ENCODE results near the gene HNMT. TPM values are rescaled to one million over a fixed set of nuclear protein-coding genes. Genes with fewer than 3 reads are reported as not detected.
"Not testable (repeated sequence)": the region's sequence is repeated elsewhere in the genome, so short reads cannot be mapped to it uniquely, and the experiment has no call there.

Gene HNMT
- 56.5 and 68.2 TPM in 2 replicates for total RNA-seq (2022)
- percentile 81 among the genes with signal in this experiment for Bru-seq, nascent RNA
- BruChase-seq, experiment 1, labeled RNA remaining after a 6-hour chase, result percentile 68 among the genes with signal in this experiment
- BruChase-seq, experiment 2, labeled RNA remaining after a 2-hour chase, result percentile 57 among the genes with signal in this experiment
- long read RNA-seq, transcript HNMT-201 (2 exons, 504 nt), result minor isoform, 12 of 105 reads
- long read RNA-seq, transcript HNMT-202 (6 exons, 3,295 nt), result major isoform, 84 of 105 reads
- long read RNA-seq, partial matches to known transcripts, result 0 of 105 reads
- long read RNA-seq, other reads (novel, unspliced or antisense), result 9 of 105 reads

DNA sequence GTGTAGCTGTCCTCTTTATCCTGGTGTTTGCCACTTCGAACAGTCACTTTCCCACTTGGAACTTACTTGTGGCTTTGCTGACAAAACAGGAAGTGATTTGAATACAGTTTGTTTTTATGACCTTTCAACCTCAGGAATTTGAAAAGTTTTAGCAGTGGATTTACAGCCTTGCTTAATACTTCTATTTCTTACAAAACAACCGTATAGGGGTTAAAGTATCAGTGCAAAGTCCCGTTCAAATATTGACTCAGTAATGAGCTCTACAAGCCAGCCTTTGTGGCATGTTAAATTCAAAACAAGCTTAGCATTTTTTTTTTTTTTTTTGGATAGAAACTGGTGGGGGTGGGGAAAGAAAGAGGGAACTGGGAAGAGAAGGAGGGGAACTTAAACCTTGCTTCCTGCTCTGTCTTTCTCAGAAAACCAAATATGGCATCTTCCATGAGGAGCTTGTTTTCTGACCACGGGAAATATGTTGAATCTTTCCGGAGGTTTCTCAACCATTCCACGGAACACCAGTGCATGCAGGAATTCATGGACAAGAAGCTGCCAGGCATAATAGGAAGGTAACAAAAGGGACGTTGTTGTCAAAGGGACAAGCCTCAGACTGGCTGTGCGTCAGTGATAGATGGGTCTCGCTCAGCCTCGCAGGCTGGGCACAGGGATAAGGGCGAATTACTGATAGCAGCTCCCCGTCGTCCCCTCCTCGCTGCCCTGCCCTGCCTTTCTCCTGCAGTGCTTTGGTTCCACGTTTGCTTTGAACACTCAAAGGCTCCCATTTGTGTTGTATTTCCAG is at the start of gene HNMT:
Gene HNMT (plus strand): TSS at position 408 of the 793 bp plus-strand sequence. CDS start 19 bp downstream, at position 427.
- TF ChIP-seq CTCF (IDR thresholded peaks at IDR 0.05; ENCODE audit: unreplicated experiment), result no peak
- peaks cover 32% of the 10 kb centered on the region for H3K36me3 Mint-ChIP-seq (ENCODE audit: insufficient read depth, unreplicated experiment)
- no TSS peak for BruUV-seq (replicated peaks)
- intact Hi-C loops (cut with micrococcal nuclease; ENCODE audit: unreplicated experiment), result loop anchor here (10.0 kb wide), 1 partner anchor 311 kb away; no protein-coding TSS in a partner anchor
- CTCF ChIA-PET, result interaction anchor here (0.6 to 1.4 kb wide), 10 partner anchors 11 to 1392 kb away, joined by 3 to 17 read pairs (median 4); no protein-coding TSS in a partner anchor
- no peaks in the 10 kb centered on the region for H3K9me3 Mint-ChIP-seq (ENCODE audit: low read depth, unreplicated experiment)
- peak within 1 kb of the TSS; percentile 99 for H3K27ac Mint-ChIP-seq (ENCODE audit: unreplicated experiment)
- H3K4me3 Mint-ChIP-seq (ENCODE audit: low read depth, unreplicated experiment), result peak within 1 kb of the TSS; percentile 88
- H3K4me1 Mint-ChIP-seq (ENCODE audit: low read depth, unreplicated experiment), result peaks cover 53% of the 10 kb centered on the region
- DNase-seq, result peak; percentile 60
- H3K27me3 Mint-ChIP-seq (ENCODE audit: unreplicated experiment), result no peaks in the 10 kb centered on the region

DNA sequence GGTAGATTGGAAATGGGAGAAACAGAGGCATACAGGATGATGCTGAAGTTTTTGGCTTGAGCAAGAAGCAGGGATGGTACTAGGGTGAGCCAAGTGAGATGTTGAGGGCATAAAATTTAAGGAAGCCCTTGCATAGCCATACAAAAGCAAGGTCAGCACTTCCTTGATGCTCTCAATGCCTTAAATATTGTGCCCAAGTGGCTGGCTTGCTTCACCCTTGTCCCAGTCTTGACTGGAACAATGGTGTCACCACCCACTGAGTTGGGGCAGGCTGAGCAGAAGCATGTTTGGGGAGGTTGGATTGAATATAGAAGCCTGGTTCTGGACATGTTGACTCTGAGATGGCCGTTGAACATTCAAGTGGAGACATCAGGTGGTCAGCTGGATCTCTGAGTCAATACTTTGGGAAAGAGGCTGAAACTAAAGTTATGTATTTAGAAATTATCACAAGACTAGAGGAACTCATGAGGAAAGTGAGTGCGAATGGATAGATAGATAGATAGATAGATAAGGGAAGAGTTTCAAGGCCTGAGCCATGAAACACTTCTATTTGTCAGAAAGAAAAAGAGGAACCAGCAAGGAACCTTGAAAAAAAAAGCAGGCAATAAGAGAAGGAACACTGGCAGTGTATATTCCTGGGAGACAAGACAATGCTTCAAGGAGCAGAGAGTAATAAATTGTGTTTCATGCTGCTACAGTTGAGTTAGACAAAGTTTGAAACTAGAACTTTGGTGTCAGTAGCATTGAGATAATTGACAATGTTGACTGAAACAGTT is 43.0 kb upstream of the HNMT start:
- intact Hi-C loops (cut with micrococcal nuclease; ENCODE audit: unreplicated experiment), result loop anchor here (10.0 kb wide), 1 partner anchor 584 kb away; the partner anchor contains the start of gene SPOPL
- no TSS peak for BruUV-seq (replicated peaks)
- H3K36me3 Mint-ChIP-seq (ENCODE audit: insufficient read depth, unreplicated experiment), result no peaks in the 10 kb centered on the region
- no peak for TF ChIP-seq CTCF (IDR thresholded peaks at IDR 0.05; ENCODE audit: unreplicated experiment)
- H3K4me3 Mint-ChIP-seq (ENCODE audit: low read depth, unreplicated experiment), result no peak overlapping the region
- H3K27me3 Mint-ChIP-seq (ENCODE audit: unreplicated experiment), result no peaks in the 10 kb centered on the region
- no peak for DNase-seq
- no peaks in the 10 kb centered on the region for H3K9me3 Mint-ChIP-seq (ENCODE audit: low read depth, unreplicated experiment)
- H3K4me1 Mint-ChIP-seq (ENCODE audit: low read depth, unreplicated experiment), result no peaks in the 10 kb centered on the region
- CTCF ChIA-PET, result no interaction called here
- H3K27ac Mint-ChIP-seq (ENCODE audit: unreplicated experiment), result no peak overlapping the region

GRCh38 chr2:137922171-137922570 is 42.1 kb upstream of the HNMT start:
- DNase-seq; H3K36me3 Mint-ChIP-seq (ENCODE audit: insufficient read depth, unreplicated experiment); H3K27ac Mint-ChIP-seq (ENCODE audit: unreplicated experiment); BruUV-seq (replicated peaks); H3K27me3 Mint-ChIP-seq (ENCODE audit: unreplicated experiment); H3K9me3 Mint-ChIP-seq (ENCODE audit: low read depth, unreplicated experiment); CTCF ChIA-PET; H3K4me3 Mint-ChIP-seq (ENCODE audit: low read depth, unreplicated experiment); H3K4me1 Mint-ChIP-seq (ENCODE audit: low read depth, unreplicated experiment): not testable (repeated sequence)
- intact Hi-C loops (cut with micrococcal nuclease; ENCODE audit: unreplicated experiment), result loop anchor here (10.0 kb wide), 1 partner anchor 583 kb away; the partner anchor contains the start of gene SPOPL

- no peaks in the 10 kb centered on the region for H3K27me3 Mint-ChIP-seq (ENCODE audit: unreplicated experiment)
Measured at GRCh38 chr2:137924019-137924418, 40.3 kb upstream of the HNMT start.

More at GRCh38 chr2:137924019-137924418, 40.3 kb upstream of the HNMT start:
- H3K36me3 Mint-ChIP-seq (ENCODE audit: insufficient read depth, unreplicated experiment), result no peaks in the 10 kb centered on the region
- no peak for TF ChIP-seq CTCF (IDR thresholded peaks at IDR 0.05; ENCODE audit: unreplicated experiment)
- no peak for DNase-seq
- H3K27ac Mint-ChIP-seq (ENCODE audit: unreplicated experiment), result no peak overlapping the region
- no TSS peak for BruUV-seq (replicated peaks)
- intact Hi-C loops (cut with micrococcal nuclease; ENCODE audit: unreplicated experiment), result loop anchor here (10.0 kb wide), 1 partner anchor 581 kb away; the partner anchor contains the start of gene SPOPL
- no peak overlapping the region for H3K4me3 Mint-ChIP-seq (ENCODE audit: low read depth, unreplicated experiment)
- H3K9me3 Mint-ChIP-seq (ENCODE audit: low read depth, unreplicated experiment), result no peaks in the 10 kb centered on the region
- CTCF ChIA-PET, result no interaction called here
- peaks cover 11% of the 10 kb centered on the region for H3K4me1 Mint-ChIP-seq (ENCODE audit: low read depth, unreplicated experiment)

Data from Calu3 (cell line).